Endothelial cell of umbilical vein (primary cell): ENCODE results near the gene VIPR1. TPM values are rescaled to one million over a fixed set of nuclear protein-coding genes. Genes with fewer than 3 reads are reported as not detected.

Experiments
- BruUV-seq: library from RNA; stranded (reverse); fragments of 400-500 nt; replicated peaks from 2 replicates; lab custom pipeline; 2021; lab: Mats Ljungman, UMichigan
- CTCF ChIA-PET: fragments of 300-600, 350-600 bp; sonication (Branson Sonifier 250); formaldehyde crosslinking; loops from one replicate; lab custom pipeline; 2021; ENCODE audit warnings: antibody characterized with exemption, inconsistent platforms; lab: Charles Lee
- POLR2A ChIA-PET: fragments of 300-600, 350-600 bp; sonication (Branson Sonifier 250); formaldehyde crosslinking; loops from one replicate; lab custom pipeline; 2021; ENCODE audit warnings: antibody characterized with exemption, inconsistent platforms; lab: Charles Lee
- DNase-seq: peaks from one replicate; pipeline ENCODE4 v3.0.0-alpha.2; 2011; ENCODE audit warnings: low read depth, low spot score
- FAIRE-seq: peaks from 2 replicates; lab custom pipeline; 2011; peaks lifted over from hg19 to GRCh38; lab: Jason Lieb, UNC
- H2AFZ ChIP-seq: 2 replicates; pipeline ENCODE4 v1.6.0; 2012; ENCODE audit warnings: low read depth, low read length, control low read depth, inconsistent platforms
- H3K27ac ChIP-seq: 2 replicates; pipeline ENCODE4 v1.5.1; 2011; ENCODE audit warnings: low read depth, mild to moderate bottlenecking, control low read depth, low read length, moderate library complexity; ENCODE audit not compliant: insufficient read depth
- H3K27me3 ChIP-seq, 2 experiments: 2 replicates each; pipeline versions ENCODE4 v1.6.0 to v1.6.1; 2011; ENCODE audit warnings: low read length in 2 of 2, mixed read lengths in 1 of 2; ENCODE audit not compliant: control insufficient read depth in 2 of 2, insufficient read depth in 2 of 2
- H3K36me3 ChIP-seq, 2 experiments: 2 replicates in 1 of 2; 3 replicates in 1 of 2; pipeline ENCODE4 v1.5.1; 2011; ENCODE audit warnings: low read length in 2 of 2, mild to moderate bottlenecking in 1 of 2, moderate library complexity in 1 of 2; ENCODE audit not compliant: control insufficient read depth in 2 of 2, insufficient read depth in 2 of 2; ENCODE audit errors: extremely low read depth in 1 of 2
- H3K4me1 ChIP-seq: 3 replicates; pipeline ENCODE4 v1.5.1; 2011; ENCODE audit warnings: mild to moderate bottlenecking, low read length; ENCODE audit not compliant: control insufficient read depth, insufficient read depth; ENCODE audit errors: extremely low read depth
- H3K4me2 ChIP-seq: 2 replicates; pipeline ENCODE4 v1.6.1; 2011; ENCODE audit warnings: low read length, control low read depth, mixed read lengths; ENCODE audit not compliant: insufficient read depth
- H3K4me3 ChIP-seq, 3 experiments: fragments of 200-600 bp in 1 of 3; sonication (generic), shearing (Covaris generic) in 1 of 3; replicated peaks in 1 of 3; 2 replicates each; pipeline ENCODE4 v1.5.1; 2011 to 2016; ENCODE audit warnings: control low read depth in 3 of 3, low read length in 3 of 3, mild to moderate bottlenecking in 2 of 3, inconsistent platforms in 1 of 3, low read depth in 1 of 3, moderate library complexity in 1 of 3; ENCODE audit not compliant: insufficient read depth in 1 of 3
- H3K79me2 ChIP-seq: 2 replicates; pipeline ENCODE4 v1.6.0; 2012; ENCODE audit warnings: low read length, inconsistent platforms; ENCODE audit not compliant: control insufficient read depth, insufficient read depth
- H3K9ac ChIP-seq: replicated peaks from 2 replicates; pipeline ENCODE3; 2011; ENCODE audit warnings: low read length, control low read depth; ENCODE audit not compliant: insufficient read depth; ENCODE audit errors: extremely low read depth
- H3K9me1 ChIP-seq: replicated peaks from 3 replicates; pipeline ENCODE4 v1.6.0; 2011; ENCODE audit warnings: mild to moderate bottlenecking, low read length; ENCODE audit not compliant: control insufficient read depth, insufficient read depth; ENCODE audit errors: extremely low read depth
- H3K9me3 ChIP-seq: replicated peaks from 2 replicates; pipeline ENCODE4 v1.5.1; 2012; ENCODE audit warnings: low read length, inconsistent platforms; ENCODE audit not compliant: control insufficient read depth, insufficient read depth
- H4K20me1 ChIP-seq: replicated peaks from 2 replicates; pipeline ENCODE3; 2011; ENCODE audit warnings: mild to moderate bottlenecking, low read length; ENCODE audit not compliant: control insufficient read depth, insufficient read depth; ENCODE audit errors: extremely low read depth
- EZH2 ChIP-seq: IDR thresholded peaks from 2 replicates; pipeline ENCODE4 v1.6.1; 2012; ENCODE audit warnings: borderline replicate concordance, low read depth, mild to moderate bottlenecking, moderate library complexity, low read length, inconsistent platforms; ENCODE audit not compliant: severe bottlenecking
- FOS ChIP-seq: IDR thresholded peaks from 2 replicates; pipeline ENCODE4 v1.6.1; 2011; ENCODE audit warnings: mild to moderate bottlenecking, low read length, moderate library complexity, borderline replicate concordance; ENCODE audit not compliant: insufficient read depth
- GATA2 ChIP-seq: IDR thresholded peaks from 2 replicates; pipeline ENCODE4 v1.7.0; 2011; ENCODE audit warnings: low read depth, mild to moderate bottlenecking, moderate library complexity, mixed read lengths, low read length; ENCODE audit not compliant: insufficient read length, insufficient read depth
- JUN ChIP-seq: IDR thresholded peaks from 2 replicates; pipeline ENCODE4 v1.6.1; 2011; ENCODE audit warnings: borderline replicate concordance, low read depth; ENCODE audit not compliant: insufficient read length, insufficient read depth
- MYC ChIP-seq: IDR thresholded peaks from one replicate; pipeline ENCODE4 v1.6.1; 2011; ENCODE audit warnings: mild to moderate bottlenecking, low read depth, low read length
- POLR2A ChIP-seq: IDR thresholded peaks from 2 replicates; pipeline ENCODE4 v1.6.1; 2012; ENCODE audit warnings: low read depth, mild to moderate bottlenecking, control low read depth, low read length
- POLR2AphosphoS5 ChIP-seq: IDR thresholded peaks from 2 replicates; pipeline ENCODE4 v1.6.1; 2012; ENCODE audit warnings: low read depth, mild to moderate bottlenecking, control low read depth, low read length, moderate library complexity; ENCODE audit not compliant: insufficient read depth
- dilution Hi-C: fragments of 300-500 bp; cut with MboI; formaldehyde crosslinking; loops from one replicate; pipeline ENCODE4 v1.15.0; 2019; ENCODE audit warnings: low sequenced_read_pairs; ENCODE audit not compliant: extremely low pct_ligation_motif_present
- intact Hi-C: fragments of 100-400 bp; cut with micrococcal nuclease; formaldehyde crosslinking; loops from one replicate; pipeline ENCODE4 v1.10.0; 2022
- polyA plus RNA-seq, 4 experiments: library from polyadenylated mRNA; depleted of rRNA in 3 of 4; stranded (reverse) in 3 of 4; unstranded in 1 of 4; fragments of >200 nt; gene quantifications; 2 replicates each; pipeline versions ENCODE4 v1.2.1 to v1.2.3, GENCODE V29; 2011 to 2012; ENCODE audit warnings: missing spikeins in 1 of 4
- total RNA-seq: library from RNA; stranded (reverse); gene quantifications from 2 replicates; pipeline ENCODE4 v1.2.3, GENCODE V29; 2021
- TF ChIP-seq, protein P1 (sequence below), 2 donors: IDR thresholded peaks; 1 replicate in 1 of 2; 2 replicates in 1 of 2; pipeline ENCODE4 v1.5.1; 2011; ENCODE audit warnings: low read length in 2 of 2, mild to moderate bottlenecking in 2 of 2, moderate library complexity in 2 of 2, control low read depth in 1 of 2, inconsistent platforms in 1 of 2, low read depth in 1 of 2; ENCODE audit not compliant: insufficient read depth in 1 of 2; ENCODE audit errors: extremely low read depth in 1 of 2
- TF ChIP-seq, protein P2 (sequence below): IDR thresholded peaks from 2 replicates; pipeline ENCODE4 v1.6.1; 2011; ENCODE audit not compliant: insufficient read depth, insufficient read length

The VIPR1 gene
- total and polyA plus RNA-seq, 2 donors (not counting 3 experiments of a cell fraction or from before 2014, with no cell fraction given) = 3.8 to 4.7 TPM

DNA sequence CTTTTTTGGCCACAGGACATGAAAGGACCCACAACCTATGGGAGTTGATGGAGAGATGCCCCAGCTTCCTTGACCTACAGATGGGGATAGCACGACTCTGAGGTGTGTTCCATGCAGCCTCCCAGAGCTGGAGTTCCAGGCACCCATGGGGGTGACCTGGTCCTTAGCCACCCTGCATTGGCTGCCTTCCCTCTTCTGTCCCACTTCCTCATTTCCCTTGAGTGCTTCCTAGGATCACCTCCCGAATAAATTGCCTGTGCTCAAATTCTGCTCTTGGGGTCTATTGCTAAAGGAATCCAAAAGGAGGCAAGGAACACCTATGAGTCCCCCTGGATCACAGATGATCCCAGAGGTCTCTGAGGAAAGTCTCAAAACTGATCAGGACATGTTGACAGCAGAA lies 24.7 kb upstream of the VIPR1 start:
- no TSS peak for BruUV-seq
- DNase-seq (no peak), FAIRE-seq (no peak)
- dilution Hi-C loops (no loop called here), intact Hi-C loops (no loop called here)
- no peak overlapping the region for H2AFZ ChIP-seq
- H3K9me1 ChIP-seq = no peaks in the 10 kb centered on the region
- H4K20me1 ChIP-seq = no peaks in the 10 kb centered on the region
- no peaks in the 10 kb centered on the region for H3K79me2 ChIP-seq
- H3K9me3 ChIP-seq = no peaks in the 10 kb centered on the region
- H3K4me2 ChIP-seq = no peak overlapping the region
- TF ChIP-seq POLR2AphosphoS5 (no peak), POLR2A (no peak), FOS (no peak), GATA2 (no peak), EZH2 (no peak), JUN (no peak), MYC (no peak)
- TF ChIP-seq, protein P1, sequence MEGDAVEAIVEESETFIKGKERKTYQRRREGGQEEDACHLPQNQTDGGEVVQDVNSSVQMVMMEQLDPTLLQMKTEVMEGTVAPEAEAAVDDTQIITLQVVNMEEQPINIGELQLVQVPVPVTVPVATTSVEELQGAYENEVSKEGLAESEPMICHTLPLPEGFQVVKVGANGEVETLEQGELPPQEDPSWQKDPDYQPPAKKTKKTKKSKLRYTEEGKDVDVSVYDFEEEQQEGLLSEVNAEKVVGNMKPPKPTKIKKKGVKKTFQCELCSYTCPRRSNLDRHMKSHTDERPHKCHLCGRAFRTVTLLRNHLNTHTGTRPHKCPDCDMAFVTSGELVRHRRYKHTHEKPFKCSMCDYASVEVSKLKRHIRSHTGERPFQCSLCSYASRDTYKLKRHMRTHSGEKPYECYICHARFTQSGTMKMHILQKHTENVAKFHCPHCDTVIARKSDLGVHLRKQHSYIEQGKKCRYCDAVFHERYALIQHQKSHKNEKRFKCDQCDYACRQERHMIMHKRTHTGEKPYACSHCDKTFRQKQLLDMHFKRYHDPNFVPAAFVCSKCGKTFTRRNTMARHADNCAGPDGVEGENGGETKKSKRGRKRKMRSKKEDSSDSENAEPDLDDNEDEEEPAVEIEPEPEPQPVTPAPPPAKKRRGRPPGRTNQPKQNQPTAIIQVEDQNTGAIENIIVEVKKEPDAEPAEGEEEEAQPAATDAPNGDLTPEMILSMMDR (IDR thresholded peaks at IDR 0.05; ENCODE audit: extremely low read depth in 1 of 2, insufficient read depth in 1 of 2, low read depth in 1 of 2, low read length in 2 of 2) = no peak
- TF ChIP-seq, protein P2, sequence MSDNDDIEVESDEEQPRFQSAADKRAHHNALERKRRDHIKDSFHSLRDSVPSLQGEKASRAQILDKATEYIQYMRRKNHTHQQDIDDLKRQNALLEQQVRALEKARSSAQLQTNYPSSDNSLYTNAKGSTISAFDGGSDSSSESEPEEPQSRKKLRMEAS = no peak
- H3K9ac ChIP-seq = no peak overlapping the region
- H3K27me3 ChIP-seq = no peaks in the 10 kb centered on the region
- no peak overlapping the region for H3K27ac ChIP-seq
- CTCF ChIA-PET = interaction anchor here (1.5 to 1.6 kb wide), 2 partner anchors 24 kb away, joined by 4 to 8 read pairs; partner anchors contain the start of gene VIPR1
- POLR2A ChIA-PET = no interaction called here
- H3K4me3 ChIP-seq = no peak overlapping the region
- no peaks in the 10 kb centered on the region for H3K36me3 ChIP-seq
- H3K4me1 ChIP-seq = peaks cover 25% of the 10 kb centered on the region
